Measurements from ENCODE around the gene COX15.
A peak's percentile ranks its signal among the peaks of the same experiment; 100 is the strongest.

COX15 gene

GRCh38 chr10:99685597-99685967 is 46.3 kb downstream of the COX15 start:
- DNase-seq, result peak; percentile 89
- in situ Hi-C loops (cut with MboI; ENCODE audit: low pct_unique_long_range_greater_than_20kb, low sequenced_read_pairs), result no loop called here

DNA sequence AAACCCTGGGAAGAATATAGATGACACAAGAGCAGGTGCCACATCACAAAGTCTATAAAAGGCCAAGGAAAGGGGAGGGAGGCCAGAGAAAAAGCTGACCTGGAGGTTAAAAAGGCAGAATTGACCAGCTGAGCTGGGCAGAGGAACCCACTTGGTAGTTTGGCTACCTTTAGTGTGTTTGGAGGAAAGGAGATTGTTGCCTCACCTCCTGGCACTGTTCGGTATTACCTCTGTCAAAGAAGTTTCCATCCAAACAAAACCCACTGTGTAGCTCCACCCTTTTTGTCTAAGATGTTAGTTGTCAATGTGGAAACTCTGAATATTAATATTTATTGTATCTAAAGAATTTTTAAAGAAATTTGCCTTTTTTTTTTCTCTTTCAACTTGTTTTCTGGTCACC is 49.2 kb downstream of the COX15 start:
- in situ Hi-C loops (cut with MboI; ENCODE audit: low pct_unique_long_range_greater_than_20kb, low sequenced_read_pairs), result no loop called here
- DNase-seq, result peak; percentile 24

Measured in KBM-7 (cell line).